ENCODE data around the gene CPSF4L.

DNA sequence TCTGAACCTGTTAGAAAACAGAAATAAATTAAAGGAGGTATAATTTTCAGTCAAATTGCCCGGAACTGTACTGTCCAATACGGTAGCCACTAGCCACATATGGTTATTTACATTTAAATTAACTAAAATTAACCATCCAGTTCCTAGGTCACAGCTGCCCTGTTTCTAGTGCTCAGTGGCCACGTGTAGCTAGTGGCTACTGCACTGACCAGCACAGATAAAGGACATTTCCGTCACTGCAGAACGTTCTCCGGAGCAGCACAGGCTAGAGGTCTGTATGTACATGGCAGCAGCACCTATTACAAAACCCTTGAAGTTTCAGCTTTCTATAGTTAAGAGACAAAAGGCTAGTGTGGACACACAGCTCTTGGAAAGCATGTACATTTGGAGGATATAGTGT is 33.7 kb downstream of the CPSF4L start:
- TF ChIP-seq CTCF (conservative IDR thresholded peaks at IDR 0.05 in 1 of 2, IDR thresholded peaks at IDR 0.05 in 1 of 2; ENCODE audit: extremely low read depth in 1 of 2, insufficient read depth in 1 of 2, low read depth in 1 of 2, low read length in 2 of 2) (no peak), EZH2 (IDR thresholded peaks at IDR 0.05; ENCODE audit: borderline replicate concordance, low read length) (no peak)

Data from mammary epithelial cell (primary cell).